ENCODE data around the gene TRIM38. TPM values are rescaled to one million over a fixed set of nuclear protein-coding genes. Genes with fewer than 3 reads are reported as not detected.
A peak's percentile ranks its signal among the peaks of the same experiment; 100 is the strongest.

Gene TRIM38
- total RNA-seq, 1 experiment from 2014 or later: 4.4 TPM

GRCh38 chr6:26031595-26032339, 69.2 kb downstream of the TRIM38 start:
- ATAC-seq (peak; percentile 77), DNase-seq (ENCODE audit: low read depth, low spot score) (peak; percentile 98)
- TF ChIP-seq TCF7L2 (IDR thresholded peaks at IDR 0.05; ENCODE audit: low read depth, low read length) (peak; percentile 60; the same call in 1 of the 2 replicates), SIN3A (IDR thresholded peaks at IDR 0.05; ENCODE audit: borderline replicate concordance, insufficient read depth, low read depth, low read length) (peak; percentile 93), POLR2AphosphoS5 (IDR thresholded peaks at IDR 0.05; ENCODE audit: low read depth, low read length) (peak; percentile 99), REST (IDR thresholded peaks at IDR 0.05; ENCODE audit: insufficient read depth in 1 of 2, low read depth in 2 of 2, low read length in 1 of 2) (peak; percentile 40 to 48; a peak in 2 of 4 replicates), CTCF (IDR thresholded peaks at IDR 0.05) (no peak; the same call in 1 of the 2 replicates)
- Histone ChIP-seq H3K9me3 (ENCODE audit: control insufficient read depth, insufficient read depth, low read depth, low read length) (no peaks in the 10 kb centered on the region), H3K27ac (ENCODE audit: low read length) (peak overlapping the region; percentile 100), H3K4me3 (ENCODE audit: low read depth in 2 of 2, low read length in 2 of 2) (peak overlapping the region; percentile 84 to 91), H3K27me3 (ENCODE audit: control insufficient read depth, insufficient read depth, low read length) (no peaks in the 10 kb centered on the region), H3K4me1 (ENCODE audit: control insufficient read depth, insufficient read depth, low read length) (peaks cover 42% of the 10 kb centered on the region), H3K36me3 (ENCODE audit: control insufficient read depth, insufficient read depth, low read length) (no peaks in the 10 kb centered on the region)
- BruUV-seq (replicated peaks): TSS peak; percentile 97
- intact Hi-C loops (cut with micrococcal nuclease; ENCODE audit: unreplicated experiment): no loop called here
- CTCF ChIA-PET: interaction anchor here (0.9 kb wide), 1 partner anchor 10 kb away, joined by 4 read pairs; a partner anchor contains a TSS
- in situ Hi-C loops (cut with HindIII; ENCODE audit: low pct_unique_long_range_greater_than_20kb, low sequenced_read_pairs): no loop called here
- POLR2A ChIA-PET: interaction anchor here (0.7 to 9.8 kb wide), 8 partner anchors 10 to 1836 kb away, joined by 3 to 207 read pairs (median 7); a partner anchor contains a TSS

- no TSS peak for BruUV-seq (replicated peaks)
- peak overlapping the region; percentile 84 to 91 for H3K4me3 ChIP-seq (ENCODE audit: low read depth in 2 of 2, low read length in 2 of 2)
- TF ChIP-seq CTCF (IDR thresholded peaks at IDR 0.05): no peak
- no peak for TF ChIP-seq SIN3A (IDR thresholded peaks at IDR 0.05; ENCODE audit: borderline replicate concordance, insufficient read depth, low read depth, low read length)
- no peak for TF ChIP-seq POLR2AphosphoS5 (IDR thresholded peaks at IDR 0.05; ENCODE audit: low read depth, low read length)
- TF ChIP-seq TCF7L2 (IDR thresholded peaks at IDR 0.05; ENCODE audit: low read depth, low read length): no peak
- no peak for TF ChIP-seq REST (IDR thresholded peaks at IDR 0.05; ENCODE audit: insufficient read depth in 1 of 2, low read depth in 2 of 2, low read length in 1 of 2)
- H3K9me3 ChIP-seq (ENCODE audit: control insufficient read depth, insufficient read depth, low read depth, low read length): no peaks in the 10 kb centered on the region
- intact Hi-C loops (cut with micrococcal nuclease; ENCODE audit: unreplicated experiment) (no loop called here), in situ Hi-C loops (cut with HindIII; ENCODE audit: low pct_unique_long_range_greater_than_20kb, low sequenced_read_pairs) (no loop called here)
- ChIA-PET POLR2A (interaction anchor here (0.7 to 9.8 kb wide), 7 partner anchors 10 to 1835 kb away, joined by 3 to 207 read pairs (median 4); a partner anchor contains a TSS), CTCF (interaction anchor here (0.9 kb wide), 1 partner anchor 11 kb away, joined by 4 read pairs; a partner anchor contains a TSS)
- no peak for DNase-seq (ENCODE audit: low read depth, low spot score)
- H3K27me3 ChIP-seq (ENCODE audit: control insufficient read depth, insufficient read depth, low read length): no peaks in the 10 kb centered on the region
- no peaks in the 10 kb centered on the region for H3K36me3 ChIP-seq (ENCODE audit: control insufficient read depth, insufficient read depth, low read length)
- ATAC-seq: peak; percentile 32
- H3K27ac ChIP-seq (ENCODE audit: low read length): peak overlapping the region; percentile 99
- H3K4me1 ChIP-seq (ENCODE audit: control insufficient read depth, insufficient read depth, low read length): peaks cover 40% of the 10 kb centered on the region
These were observed 69.9 kb downstream of the TRIM38 start for GRCh38 chr6:26032340-26033084.

Measured in Panc1 (cell line).